Suprapubic skin (tissue), 4 donors: Measurements from ENCODE around the gene SMG9.

Experiments used
- EP300 ChIP-seq: sonication (generic); formaldehyde crosslinking; IDR thresholded peaks from one replicate; pipeline ENCODE4 v1.6.1; 2017; ENCODE audit warnings: antibody characterized with exemption
- POLR2A ChIP-seq, 2 donors: fragments of 450-650 bp; IDR thresholded peaks; one replicate each; pipeline ENCODE4 v1.6.1; 2017; ENCODE audit warnings: antibody characterized with exemption in 2 of 2, mild to moderate bottlenecking in 2 of 2, moderate library complexity in 2 of 2
- POLR2AphosphoS5 ChIP-seq, 3 donors: sonication (generic); formaldehyde crosslinking; IDR thresholded peaks; one replicate each; pipeline ENCODE4 v1.6.1; 2017; ENCODE audit warnings: antibody characterized with exemption in 3 of 3
- TF ChIP-seq, protein P1 (sequence below), 2 donors: fragments of 200-600 bp in 1 of 2; fragments of 450-650 bp in 1 of 2; sonication (generic) in 1 of 2; IDR thresholded peaks; one replicate each; pipeline ENCODE4 v1.5.1; 2016 to 2019; ENCODE audit warnings: antibody characterized with exemption in 2 of 2, mild to moderate bottlenecking in 1 of 2, moderate library complexity in 1 of 2

DNA sequence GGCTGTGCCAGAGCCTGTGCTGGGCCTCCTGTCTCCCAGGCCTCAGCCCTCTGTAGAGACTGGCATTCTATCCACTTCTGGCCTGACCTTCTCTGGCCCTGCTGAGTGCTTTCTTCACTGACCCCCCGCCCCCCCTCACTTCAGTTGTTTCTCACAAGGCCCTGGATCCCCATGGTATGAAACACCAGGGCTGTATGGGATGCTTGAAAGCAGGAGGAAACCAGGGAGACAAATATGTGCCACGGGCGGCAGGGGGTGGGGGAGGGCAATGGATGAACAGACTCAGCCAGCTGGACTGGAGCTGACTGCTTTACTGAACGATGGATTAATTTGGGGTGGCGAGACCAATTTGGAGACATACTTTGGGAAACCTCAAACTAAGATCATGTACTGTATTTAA lies 24.8 kb downstream of the SMG9 start:
- TF ChIP-seq, protein P1, sequence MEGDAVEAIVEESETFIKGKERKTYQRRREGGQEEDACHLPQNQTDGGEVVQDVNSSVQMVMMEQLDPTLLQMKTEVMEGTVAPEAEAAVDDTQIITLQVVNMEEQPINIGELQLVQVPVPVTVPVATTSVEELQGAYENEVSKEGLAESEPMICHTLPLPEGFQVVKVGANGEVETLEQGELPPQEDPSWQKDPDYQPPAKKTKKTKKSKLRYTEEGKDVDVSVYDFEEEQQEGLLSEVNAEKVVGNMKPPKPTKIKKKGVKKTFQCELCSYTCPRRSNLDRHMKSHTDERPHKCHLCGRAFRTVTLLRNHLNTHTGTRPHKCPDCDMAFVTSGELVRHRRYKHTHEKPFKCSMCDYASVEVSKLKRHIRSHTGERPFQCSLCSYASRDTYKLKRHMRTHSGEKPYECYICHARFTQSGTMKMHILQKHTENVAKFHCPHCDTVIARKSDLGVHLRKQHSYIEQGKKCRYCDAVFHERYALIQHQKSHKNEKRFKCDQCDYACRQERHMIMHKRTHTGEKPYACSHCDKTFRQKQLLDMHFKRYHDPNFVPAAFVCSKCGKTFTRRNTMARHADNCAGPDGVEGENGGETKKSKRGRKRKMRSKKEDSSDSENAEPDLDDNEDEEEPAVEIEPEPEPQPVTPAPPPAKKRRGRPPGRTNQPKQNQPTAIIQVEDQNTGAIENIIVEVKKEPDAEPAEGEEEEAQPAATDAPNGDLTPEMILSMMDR (IDR thresholded peaks at IDR 0.05), result no peak
- TF ChIP-seq POLR2A (IDR thresholded peaks at IDR 0.05) (no peak), POLR2AphosphoS5 (IDR thresholded peaks at IDR 0.05) (no peak), EP300 (no peak)
